Measurements from ENCODE around the gene WNT11. TPM values are rescaled to one million over a fixed set of nuclear protein-coding genes. Genes with fewer than 3 reads are reported as not detected.

WNT11 gene
- total RNA-seq, 1 experiment from 2014 or later: not detected

- Mint-ChIP-seq H3K27ac (peak overlapping the region in 1 of 3 experiments; percentile 14; a peak in 1 of 7 replicates), H3K4me1 (peaks cover 8 to 9% of the 10 kb centered on the region in 2 experiments), H3K4me3 (peak overlapping the region in 1 of 2 experiments; percentile 48; a peak in 1 of 5 replicates), H3K27me3 (ENCODE audit: low read depth) (peaks cover 38% of the 10 kb centered on the region), H3K36me3 (ENCODE audit: insufficient read depth in 1 of 3, low read depth in 3 of 3) (no peaks in the 10 kb centered on the region), H3K9me3 (no peaks in the 10 kb centered on the region; a peak in 1 of 5 replicates)
- Histone ChIP-seq H3T11ph (ENCODE audit: low read length) (no peak overlapping the region), H3K4me2 (ENCODE audit: insufficient read depth, insufficient read length, low read length) (no peak overlapping the region), H3K79me1 (ENCODE audit: insufficient read depth, low read depth, low read length, poor library complexity, severe bottlenecking) (no peaks in the 10 kb centered on the region), H2AK5ac (ENCODE audit: insufficient read length, low read length) (no peak overlapping the region), H3K18ac (ENCODE audit: insufficient read length, low read depth, low read length) (no peak overlapping the region), H2BK12ac (ENCODE audit: insufficient read length, low read depth, low read length) (no peak overlapping the region), H4K20me1 (ENCODE audit: control insufficient read depth, insufficient read depth, insufficient read length) (no peaks in the 10 kb centered on the region), H3K23me2 (ENCODE audit: insufficient read length, low read depth, low read length, poor library complexity, severe bottlenecking) (no peaks in the 10 kb centered on the region), H2AFZ (ENCODE audit: low read length) (no peak overlapping the region), H2BK15ac (ENCODE audit: low read depth, low read length) (no peak overlapping the region), H3K4me1 (ENCODE audit: insufficient read depth, low read length) (no peaks in the 10 kb centered on the region), H3K27me3 (ENCODE audit: insufficient read depth, low read length) (no peaks in the 10 kb centered on the region), H3K56ac (ENCODE audit: insufficient read length, low read depth, low read length) (no peak overlapping the region), H3K9me3 (ENCODE audit: control insufficient read depth, low read depth, low read length) (no peaks in the 10 kb centered on the region), H2BK120ac (ENCODE audit: low read depth, low read length, poor library complexity, severe bottlenecking) (no peak overlapping the region), H2BK5ac (ENCODE audit: insufficient read length, low read length) (no peak overlapping the region), H4K5ac (ENCODE audit: insufficient read length, low read depth, low read length) (no peak overlapping the region), H3K4ac (ENCODE audit: low read depth, low read length) (no peak overlapping the region), H3K9ac (ENCODE audit: extremely low read depth, insufficient read length, low read length) (no peak overlapping the region), H4K8ac (replicated peaks; ENCODE audit: insufficient read length, low read depth, low read length) (no peak overlapping the region), H3K27ac (ENCODE audit: insufficient read length, low read depth, low read length) (no peak overlapping the region), H3K79me2 (ENCODE audit: insufficient read depth, low read length) (no peaks in the 10 kb centered on the region), H3K14ac (ENCODE audit: insufficient read depth, low read length) (no peak overlapping the region; the same call in 1 of the 2 replicates), H2BK20ac (ENCODE audit: low read depth, low read length, poor library complexity, severe bottlenecking) (no peak overlapping the region), H3K23ac (ENCODE audit: insufficient read length, low read depth, low read length) (no peak overlapping the region), H4K91ac (ENCODE audit: insufficient read length, low read depth, low read length) (no peak overlapping the region)
- DNase-seq: no peak
- no CpG with 5 or more reads among the region's 9 CpGs for WGBS (ENCODE audit: extremely low coverage, insufficient read length, low lambda C conversion rate)
- no peak for TF ChIP-seq CTCF (conservative IDR thresholded peaks at IDR 0.05)
These were observed 29.8 kb downstream of the WNT11 start for GRCh38 chr11:76176463-76176862.
